Activated CD4-positive, alpha-beta T cell treated with anti-CD3 and anti-CD28 coated beads for 1 hour (primary cell): ENCODE data around the gene DAZAP1.

Experiments used
- DNase-seq: peaks from one replicate; pipeline ENCODE4 v3.0.0-alpha.2; 2020

Gene DAZAP1

GRCh38 chr19:1377176-1377964 lies 30.0 kb upstream of the DAZAP1 start:
- DNase-seq, result no peak

DNA sequence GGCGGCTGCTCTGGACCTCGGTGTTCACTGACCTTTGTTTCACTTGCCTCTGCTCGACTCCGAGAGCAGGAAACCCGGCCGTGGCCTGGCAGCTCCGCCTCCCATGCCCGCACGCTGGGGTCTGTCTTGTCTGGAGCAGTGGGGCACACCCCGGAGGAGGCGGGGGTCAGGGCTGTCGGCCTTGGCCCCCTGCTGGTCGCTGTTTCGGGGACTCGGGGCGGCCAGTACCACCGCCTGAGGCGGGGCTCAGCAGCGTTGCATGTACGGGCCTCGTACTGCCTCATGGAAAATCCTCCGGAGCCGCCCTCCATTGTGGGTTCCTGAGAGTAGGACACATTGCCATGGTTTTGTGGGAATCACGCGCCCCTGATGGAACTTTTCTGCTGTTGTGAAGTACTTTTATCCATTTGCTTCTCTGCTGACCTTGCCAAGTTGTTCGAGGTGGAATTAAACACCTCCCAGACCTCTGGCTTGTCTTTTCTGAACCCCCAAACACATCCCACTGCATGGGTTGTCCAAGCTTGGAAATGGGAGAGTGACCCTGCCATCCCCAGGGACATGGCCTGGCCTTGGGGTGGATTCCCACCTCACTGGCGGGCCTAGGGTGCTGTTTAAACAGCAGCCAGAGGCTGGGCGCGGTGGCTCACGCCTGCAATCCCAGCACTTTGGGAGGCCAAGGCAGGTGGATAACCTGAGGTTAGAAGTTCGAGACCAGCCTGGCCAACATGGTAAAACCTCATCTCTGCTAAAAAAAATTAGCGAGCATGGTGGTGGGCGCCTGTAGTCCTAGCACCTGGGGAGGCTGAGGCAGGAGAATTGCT lies 29.2 kb upstream of the DAZAP1 start:
- DNase-seq, result no peak

DNA sequence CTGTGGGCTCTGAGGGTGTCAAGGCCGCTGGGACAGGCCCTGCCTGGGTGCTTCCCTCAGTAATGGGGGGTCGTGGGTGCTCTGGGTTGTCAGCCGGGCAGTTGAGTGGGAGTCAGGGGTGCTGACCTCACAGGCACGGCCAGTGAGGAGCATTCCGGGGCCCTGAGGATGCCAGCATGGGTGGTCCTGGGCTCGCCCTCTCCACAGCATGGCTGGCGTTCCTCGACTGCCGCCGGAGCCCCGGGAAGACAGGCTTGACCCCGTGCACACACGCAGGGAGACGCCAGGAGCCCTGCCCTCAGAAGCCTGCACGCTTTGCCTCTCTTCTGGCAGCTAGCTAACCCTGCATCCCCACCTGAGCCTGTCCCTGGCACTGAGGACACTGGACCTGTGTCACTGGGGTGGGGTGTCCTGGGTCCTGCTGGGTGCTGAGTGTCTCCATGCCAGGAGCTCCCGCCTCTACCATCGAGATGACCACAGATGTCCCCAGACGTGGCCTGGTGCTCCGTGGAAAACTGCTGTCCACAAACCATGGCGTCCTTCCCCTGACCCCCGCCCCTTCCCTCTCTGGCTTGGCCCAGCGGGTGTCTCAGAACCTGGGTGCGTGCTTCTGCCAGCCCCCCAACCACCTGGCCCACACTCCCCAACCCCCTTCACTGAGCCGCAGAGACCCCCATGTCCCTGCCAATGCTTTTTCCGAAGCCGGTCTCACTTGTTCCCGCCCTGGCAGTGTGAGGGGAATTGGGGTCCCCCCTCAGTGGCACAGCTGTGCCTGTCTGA lies 28.1 kb upstream of the DAZAP1 start:
- no peak for DNase-seq

- no peak for DNase-seq
Measured at GRCh38 chr19:1379961-1380489, 27.4 kb upstream of the DAZAP1 start.

DNA sequence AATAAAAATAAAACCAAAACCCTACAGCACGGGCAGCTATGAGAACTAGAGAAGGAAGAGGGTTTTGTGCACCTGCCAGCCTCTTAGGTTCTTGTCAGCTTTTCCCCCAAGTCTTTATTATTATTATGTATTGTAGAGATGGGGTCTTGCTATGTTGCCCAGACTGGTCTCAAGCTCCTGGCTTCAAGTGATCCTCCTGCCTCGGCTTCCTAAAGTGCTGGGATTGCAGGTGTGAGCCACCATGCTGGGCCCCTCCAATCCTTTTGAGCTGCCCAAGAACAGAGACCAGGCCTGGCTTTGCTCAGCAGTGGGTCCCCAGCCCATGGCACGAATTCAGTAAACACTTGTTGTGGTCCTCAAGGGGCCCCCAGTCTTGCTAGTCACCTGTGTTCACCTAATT lies 25.1 kb upstream of the DAZAP1 start:
- no peak for DNase-seq

GRCh38 chr19:1383017-1383311 lies 24.4 kb upstream of the DAZAP1 start:
- no peak for DNase-seq

DNA sequence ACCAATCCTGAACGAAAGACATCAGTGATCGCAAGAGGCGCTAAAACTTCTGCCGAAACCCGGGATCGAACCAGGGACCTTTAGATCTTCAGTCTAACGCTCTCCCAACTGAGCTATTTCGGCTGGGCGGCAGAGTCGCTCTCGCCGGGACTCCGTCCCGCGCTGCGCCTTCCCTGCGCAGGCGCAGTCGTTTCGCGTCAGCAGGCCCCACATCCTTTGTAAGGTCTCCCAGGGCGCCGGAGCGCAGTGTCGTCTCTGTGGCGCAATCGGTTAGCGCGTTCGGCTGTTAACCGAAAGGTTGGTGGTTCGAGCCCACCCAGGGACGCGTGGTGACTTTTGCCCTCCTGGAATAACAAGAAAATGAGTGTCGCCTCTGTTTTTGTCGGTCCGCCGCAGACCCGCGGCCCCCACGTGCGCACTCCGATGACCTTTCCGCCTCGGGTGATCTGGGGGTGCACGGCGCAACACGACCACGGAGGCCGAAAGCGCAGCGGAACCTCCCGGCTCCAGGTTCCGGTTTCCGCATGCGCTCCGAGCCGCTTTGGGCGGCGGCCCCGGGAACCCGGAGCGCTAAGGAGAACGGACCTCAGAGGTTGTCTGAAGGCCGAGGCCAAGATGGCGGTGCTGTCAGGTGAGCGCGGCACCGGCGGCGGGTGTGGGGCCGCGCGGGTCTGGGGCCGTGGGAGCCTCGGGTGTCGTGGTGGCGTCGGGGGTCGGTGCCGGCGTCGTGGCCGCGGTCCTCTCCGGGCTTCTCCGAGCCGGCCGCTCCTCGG lies 23.9 kb upstream of the DAZAP1 start, which contains the start of gene NDUFS7:
TSS of gene NDUFS7 (plus strand) at position 596 of the 773 bp plus-strand sequence. CDS start at position 616, 20 bp downstream.
- peak; percentile 96 for DNase-seq

DNA sequence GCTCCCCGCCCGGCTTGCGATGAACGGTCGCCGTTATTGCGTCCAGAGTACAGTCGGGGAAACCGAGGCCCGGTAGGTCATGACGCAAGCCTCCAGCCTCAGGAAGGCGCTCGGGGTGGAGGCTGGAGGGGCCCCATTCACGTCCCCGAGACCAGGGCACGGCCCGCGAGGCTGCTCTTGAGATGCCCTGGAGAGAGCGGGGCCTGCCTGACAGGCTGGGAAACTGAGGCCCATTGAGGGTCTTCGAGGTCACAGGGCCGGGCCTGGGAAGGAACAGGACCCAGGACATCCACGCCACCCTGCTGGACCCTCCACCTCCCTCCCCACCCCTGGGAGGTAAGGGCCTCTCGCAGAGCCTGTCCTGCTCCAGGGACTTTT lies 23.3 kb upstream of the DAZAP1 start:
- DNase-seq, result no peak

GRCh38 chr19:1384478-1385110 lies 22.8 kb upstream of the DAZAP1 start:
- no peak for DNase-seq

DNA sequence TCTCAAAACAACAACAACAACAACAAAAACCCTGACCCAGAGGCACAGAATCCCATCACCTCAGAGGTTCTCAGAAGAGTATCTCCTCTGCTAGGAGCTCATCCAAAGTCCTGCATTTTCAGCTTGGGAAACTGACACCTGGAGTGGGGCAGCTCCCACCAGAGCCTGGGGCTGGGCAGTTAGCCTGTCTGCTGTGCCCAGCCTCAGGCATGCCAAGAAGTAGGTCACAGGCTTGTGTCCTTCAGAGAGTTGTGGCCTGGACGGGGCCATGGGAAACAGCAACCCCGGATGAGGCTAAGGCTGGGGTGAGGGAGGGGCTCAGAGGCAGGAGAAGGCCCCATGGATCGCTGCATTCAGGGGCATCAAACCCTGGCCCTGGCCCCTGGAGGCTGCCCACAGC lies 21.6 kb upstream of the DAZAP1 start:
- DNase-seq, result no peak

DNA sequence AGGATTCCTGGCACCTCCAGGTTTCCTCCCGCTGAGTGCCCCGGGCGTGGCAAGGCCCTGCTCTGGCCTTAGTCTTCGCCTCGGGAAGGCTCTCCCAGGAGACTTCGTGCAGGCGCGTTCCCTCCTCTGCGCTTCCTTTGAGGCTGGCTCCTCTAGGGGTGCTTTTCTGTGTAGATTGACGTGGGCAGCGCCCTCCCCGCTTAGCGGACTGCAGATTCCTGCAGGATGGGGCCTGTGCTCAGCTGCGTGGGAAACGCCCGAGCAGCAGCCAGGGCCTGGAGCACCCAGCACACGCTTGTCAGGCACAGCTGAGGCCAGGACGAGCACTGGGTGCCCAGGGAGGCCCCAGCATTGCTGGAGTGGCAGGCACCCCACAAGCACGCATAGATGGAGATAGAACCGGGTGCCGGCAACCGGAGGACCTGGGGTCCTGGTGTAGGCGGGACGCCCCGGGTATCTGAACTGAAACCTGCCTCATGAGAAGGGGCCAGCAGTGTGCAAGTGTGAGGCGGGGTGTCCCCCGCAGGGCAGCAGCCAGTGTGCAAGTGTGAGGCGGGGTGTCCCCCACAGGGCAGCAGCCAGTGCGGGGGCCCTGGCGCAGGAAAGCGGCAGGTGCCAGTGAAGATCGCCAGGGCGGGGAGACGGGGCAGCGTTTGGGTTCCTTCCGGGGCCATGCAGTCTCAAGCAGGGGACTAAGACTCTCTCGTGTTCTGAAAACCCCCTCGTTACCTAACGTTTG lies 20.3 kb upstream of the DAZAP1 start:
- no peak for DNase-seq

DNA sequence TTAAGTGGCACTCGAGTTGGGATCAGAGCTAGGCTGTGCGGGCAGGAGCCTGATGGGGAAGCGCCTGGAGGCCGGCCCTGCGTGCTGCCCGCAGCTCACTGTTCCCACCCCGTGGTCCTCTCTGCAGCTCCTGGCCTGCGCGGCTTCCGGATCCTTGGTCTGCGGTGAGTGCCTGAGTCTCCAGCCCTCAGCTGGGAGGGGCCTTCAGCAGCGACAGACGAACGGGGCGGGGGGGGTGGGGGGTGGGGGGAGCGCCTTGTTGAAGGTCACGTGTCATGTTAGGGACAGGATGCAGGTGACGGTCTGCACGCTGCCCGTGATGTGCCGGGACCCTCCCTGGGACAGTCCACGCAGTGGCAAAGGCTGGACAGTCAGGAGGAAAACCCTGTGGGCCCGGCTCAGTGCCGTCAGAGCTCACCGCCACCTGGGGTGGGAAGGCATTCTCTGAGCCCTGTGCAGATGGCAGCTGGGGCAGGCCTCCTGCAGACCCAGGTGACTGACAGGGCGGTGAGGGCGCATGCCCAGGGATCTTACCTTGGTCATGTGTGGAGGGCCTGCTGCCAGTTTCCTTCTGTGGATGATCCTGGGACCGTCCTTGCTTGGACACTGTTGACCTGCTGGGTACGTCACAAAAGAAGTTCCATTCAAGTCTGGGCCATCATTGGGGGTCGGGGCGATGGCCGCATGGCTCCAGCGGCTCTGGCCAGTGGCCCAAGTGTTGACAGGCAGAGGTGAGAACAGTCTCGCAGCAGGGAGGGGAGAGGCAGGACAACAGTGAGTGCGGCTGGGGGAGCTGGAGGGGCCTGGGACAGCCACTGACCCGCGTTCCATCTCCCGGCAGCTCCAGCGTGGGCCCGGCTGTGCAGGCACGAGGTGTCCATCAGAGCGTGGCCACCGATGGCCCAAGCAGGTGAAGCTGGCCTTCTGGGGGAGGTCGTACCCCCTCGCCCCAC lies 19.4 kb upstream of the DAZAP1 start:
- DNase-seq, result no peak

DNA sequence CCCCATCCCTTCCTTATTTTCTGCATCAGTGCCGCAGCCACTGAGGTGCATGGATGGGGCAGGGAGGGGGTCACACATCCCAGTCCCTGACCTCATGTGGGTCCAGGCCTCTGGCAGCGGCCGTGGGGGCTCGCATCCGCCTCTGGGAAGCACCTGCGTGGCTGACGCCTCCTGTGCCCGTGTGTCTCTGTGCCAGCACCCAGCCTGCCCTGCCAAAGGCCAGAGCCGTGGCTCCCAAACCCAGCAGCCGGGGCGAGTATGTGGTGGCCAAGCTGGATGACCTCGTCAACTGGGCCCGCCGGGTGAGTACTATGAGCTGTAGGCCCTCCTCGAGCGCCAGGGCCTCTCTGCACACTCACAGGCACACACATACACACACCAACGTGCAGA lies 18.8 kb upstream of the DAZAP1 start:
- DNase-seq, result no peak

DNA sequence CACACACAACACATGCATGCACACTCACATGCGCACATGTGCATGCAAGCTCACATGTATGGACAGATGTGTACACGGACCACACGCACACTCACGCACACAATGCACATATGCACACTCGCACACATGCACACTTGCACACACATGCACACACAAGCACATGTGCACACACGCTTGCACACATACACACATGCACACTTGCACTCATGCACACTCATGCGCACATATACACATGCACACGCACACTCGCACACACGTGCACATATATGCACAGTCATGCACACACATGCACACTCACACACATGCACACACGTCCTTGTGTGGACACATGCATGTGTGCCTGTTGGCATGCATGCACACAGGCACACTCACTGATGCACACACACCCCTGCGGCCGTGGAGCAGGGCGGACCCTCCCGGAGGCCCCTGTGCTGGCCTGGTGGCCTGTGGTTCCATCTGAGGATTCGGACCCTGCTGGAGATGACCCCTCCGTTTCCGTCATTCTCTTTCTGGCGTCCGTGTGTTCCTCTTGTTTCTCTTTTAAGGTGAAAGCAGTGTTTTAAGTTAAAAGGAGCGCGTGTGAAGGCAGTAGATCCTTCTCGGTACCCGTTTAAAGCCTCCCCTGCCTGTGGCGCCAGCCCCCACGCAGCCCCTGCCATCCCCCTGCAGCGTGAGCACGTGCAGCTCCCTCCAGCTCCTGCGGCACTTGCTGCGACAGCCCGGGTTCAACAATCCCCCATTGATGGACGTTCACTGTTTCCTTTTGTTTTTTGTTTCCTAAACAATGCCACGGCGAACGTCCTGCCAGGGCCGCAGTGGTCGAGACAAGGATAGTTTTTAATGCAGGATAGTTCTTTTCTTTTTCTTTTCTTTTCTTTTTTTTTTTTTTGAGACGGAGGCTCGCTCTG lies 18.1 kb upstream of the DAZAP1 start:
- DNase-seq, result no peak

DNA sequence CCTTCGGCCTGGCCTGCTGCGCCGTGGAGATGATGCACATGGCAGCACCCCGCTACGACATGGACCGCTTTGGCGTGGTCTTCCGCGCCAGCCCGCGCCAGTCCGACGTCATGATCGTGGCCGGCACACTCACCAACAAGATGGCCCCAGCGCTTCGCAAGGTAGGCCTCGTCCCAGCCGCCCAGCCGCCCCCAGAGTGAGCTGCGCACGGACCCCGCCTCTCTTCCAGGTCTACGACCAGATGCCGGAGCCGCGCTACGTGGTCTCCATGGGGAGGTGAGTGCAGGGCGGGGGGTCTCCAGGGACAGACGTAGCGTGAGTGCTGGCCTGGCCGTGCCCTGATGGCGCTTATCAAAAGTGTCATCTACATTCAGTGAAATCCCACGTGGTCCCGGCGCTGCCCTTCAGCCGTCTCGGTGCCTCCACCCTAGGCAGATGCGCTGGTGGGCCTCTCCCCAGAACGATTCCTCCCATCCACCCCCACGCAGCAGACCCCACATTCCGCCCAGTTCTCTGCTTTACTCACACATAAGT lies 16.4 kb upstream of the DAZAP1 start:
- DNase-seq, result no peak

GRCh38 chr19:1392407-1392806 lies 15.0 kb upstream of the DAZAP1 start:
- DNase-seq, result no peak

- DNase-seq, result no peak
Measured at GRCh38 chr19:1392939-1393530, 14.4 kb upstream of the DAZAP1 start.

- DNase-seq, result no peak
Measured at GRCh38 chr19:1393841-1394240, 13.5 kb upstream of the DAZAP1 start.
